HG03439 (cell line): ENCODE results near the gene POU2F1.
"Not testable (repeated sequence)": the region's sequence is repeated elsewhere in the genome, so short reads cannot be mapped to it uniquely, and the experiment has no call there.

Experiments used
- ATAC-seq: cut with Tn5 transposase; IDR thresholded peaks from one replicate; pipeline ENCODE4 v1.9.1; 2021; ENCODE audit warnings: mild to moderate bottlenecking, moderate library complexity; ENCODE audit not compliant: unreplicated experiment

The POU2F1 gene

GRCh38 chr1:167230437-167230836 lies 9.8 kb downstream of the POU2F1 start:
- no peak for ATAC-seq

- ATAC-seq = no peak
Observed at GRCh38 chr1:167231873-167232450, 11.3 kb downstream of the POU2F1 start.

GRCh38 chr1:167232801-167233200 lies 12.1 kb downstream of the POU2F1 start:
- no peak for ATAC-seq

- ATAC-seq = no peak
Observed at GRCh38 chr1:167233373-167233772, 12.7 kb downstream of the POU2F1 start.

- ATAC-seq = no peak
Observed at GRCh38 chr1:167237000-167237399, 16.3 kb downstream of the POU2F1 start.

GRCh38 chr1:167238713-167239112 lies 18.0 kb downstream of the POU2F1 start:
- no peak for ATAC-seq

GRCh38 chr1:167239257-167239656 lies 18.6 kb downstream of the POU2F1 start:
- ATAC-seq = no peak

GRCh38 chr1:167244244-167244643 lies 23.6 kb downstream of the POU2F1 start:
- no peak for ATAC-seq

- ATAC-seq = not testable (repeated sequence)
Observed at GRCh38 chr1:167245168-167245567, 24.5 kb downstream of the POU2F1 start.

GRCh38 chr1:167246971-167247370 lies 26.3 kb downstream of the POU2F1 start:
- ATAC-seq = no peak

- no peak for ATAC-seq
Observed at GRCh38 chr1:167247754-167248153, 27.1 kb downstream of the POU2F1 start.

- no peak for ATAC-seq
Observed at GRCh38 chr1:167248707-167249642, 28.3 kb downstream of the POU2F1 start.

- no peak for ATAC-seq
Observed at GRCh38 chr1:167249702-167250101, 29.0 kb downstream of the POU2F1 start.

GRCh38 chr1:167250482-167250881 lies 29.8 kb downstream of the POU2F1 start:
- ATAC-seq = no peak

GRCh38 chr1:167251472-167251871 lies 30.8 kb downstream of the POU2F1 start:
- no peak for ATAC-seq

GRCh38 chr1:167252986-167253385 lies 32.3 kb downstream of the POU2F1 start:
- ATAC-seq = no peak

- no peak for ATAC-seq
Observed at GRCh38 chr1:167258858-167259257, 38.2 kb downstream of the POU2F1 start.

- ATAC-seq = no peak
Observed at GRCh38 chr1:167262836-167263235, 42.1 kb downstream of the POU2F1 start.

- ATAC-seq = no peak
Observed at GRCh38 chr1:167263344-167263743, 42.7 kb downstream of the POU2F1 start.

GRCh38 chr1:167263819-167264464 lies 43.3 kb downstream of the POU2F1 start:
- no peak for ATAC-seq

GRCh38 chr1:167266965-167267364 lies 46.3 kb downstream of the POU2F1 start:
- no peak for ATAC-seq

GRCh38 chr1:167268347-167268787 lies 47.7 kb downstream of the POU2F1 start:
- no peak for ATAC-seq
